Suprapubic skin (tissue), 4 donors: Measurements from ENCODE around the gene CAMK1D. TPM values are rescaled to one million over a fixed set of nuclear protein-coding genes. Genes with fewer than 3 reads are reported as not detected.
A peak's percentile ranks its signal among the peaks of the same experiment; 100 is the strongest.

Experiments used
- DNase-seq, 2 donors: peaks; one replicate each; pipeline ENCODE4 v3.0.0-alpha.2; 2019; ENCODE audit warnings: low spot score in 2 of 2
- H3K27ac ChIP-seq: fragments of 200-600 bp; sonication (generic); one replicate; pipeline ENCODE4 v1.5.1; 2019
- H3K27me3 ChIP-seq: fragments of 200-600 bp; sonication (generic); one replicate; pipeline ENCODE4 v1.5.1; 2019
- H3K36me3 ChIP-seq: fragments of 200-600 bp; sonication (generic); one replicate; pipeline ENCODE4 v1.5.1; 2019
- H3K4me1 ChIP-seq: fragments of 200-600 bp; sonication (generic); one replicate; pipeline ENCODE4 v1.5.1; 2019
- H3K4me3 ChIP-seq: fragments of 200-600 bp; sonication (generic); one replicate; pipeline ENCODE4 v1.5.1; 2019; ENCODE audit warnings: mild to moderate bottlenecking
- H3K9me3 ChIP-seq: fragments of 200-600 bp; sonication (generic); one replicate; pipeline ENCODE4 v1.5.1; 2019
- EP300 ChIP-seq: sonication (generic); formaldehyde crosslinking; IDR thresholded peaks from one replicate; pipeline ENCODE4 v1.6.1; 2017; ENCODE audit warnings: antibody characterized with exemption
- POLR2A ChIP-seq, 2 donors: fragments of 450-650 bp; IDR thresholded peaks; one replicate each; pipeline ENCODE4 v1.6.1; 2017; ENCODE audit warnings: antibody characterized with exemption in 2 of 2, mild to moderate bottlenecking in 2 of 2, moderate library complexity in 2 of 2
- POLR2AphosphoS5 ChIP-seq, 3 donors: sonication (generic); formaldehyde crosslinking; IDR thresholded peaks; one replicate each; pipeline ENCODE4 v1.6.1; 2017; ENCODE audit warnings: antibody characterized with exemption in 3 of 3
- WGBS: methylation state at CpG from one replicate; pipeline ENCODE4 v1.1.5; 2018; 5-methylcytosine and 5-hydroxymethylcytosine counted together
- total RNA-seq, 4 donors: library from RNA; depleted of rRNA; stranded (reverse); fragments of >200 nt; gene quantifications; one replicate each; pipeline ENCODE4 v1.1.0, GENCODE V29; 2016
- TF ChIP-seq, protein P1 (sequence below), 2 donors: fragments of 200-600 bp in 1 of 2; fragments of 450-650 bp in 1 of 2; sonication (generic) in 1 of 2; IDR thresholded peaks; one replicate each; pipeline ENCODE4 v1.5.1; 2016 to 2019; ENCODE audit warnings: antibody characterized with exemption in 2 of 2, mild to moderate bottlenecking in 1 of 2, moderate library complexity in 1 of 2

Gene CAMK1D
- total RNA-seq, 4 donors from 2014 or later = 26.4 to 31.3 (median 30.2) TPM

DNA sequence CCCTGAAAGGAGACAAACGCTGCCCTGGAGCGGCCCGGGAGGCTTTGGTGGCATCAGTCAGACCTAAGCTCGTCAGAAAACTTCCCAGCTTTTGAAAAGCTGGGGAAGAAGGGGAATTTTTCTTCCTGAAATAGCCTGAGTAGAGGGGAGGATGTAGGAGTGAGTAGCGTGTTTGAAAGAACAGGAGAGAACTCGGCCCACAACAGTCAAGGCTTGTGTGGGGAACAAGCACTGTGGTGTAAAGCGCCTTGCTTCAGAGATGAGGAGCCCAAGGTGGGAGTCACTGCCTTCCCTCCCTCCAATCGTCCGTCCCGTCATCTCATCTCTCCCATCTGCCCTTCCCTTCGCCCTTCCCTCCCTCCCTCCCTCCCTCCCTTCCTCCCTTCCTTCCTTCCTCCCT is 273.3 kb downstream of the CAMK1D start:
- DNase-seq = no peak
- Histone ChIP-seq H3K4me1 (peaks cover 4% of the 10 kb centered on the region), H3K27ac (no peak overlapping the region), H3K9me3 (no peaks in the 10 kb centered on the region), H3K36me3 (no peaks in the 10 kb centered on the region), H3K4me3 (no peak overlapping the region), H3K27me3 (no peaks in the 10 kb centered on the region)
- whole genome bisulfite sequencing = 90% methylated on average over 11 of the region's 11 CpGs
- TF ChIP-seq POLR2A (IDR thresholded peaks at IDR 0.05) (no peak), POLR2AphosphoS5 (IDR thresholded peaks at IDR 0.05) (no peak), EP300 (no peak)
- TF ChIP-seq, protein P1, sequence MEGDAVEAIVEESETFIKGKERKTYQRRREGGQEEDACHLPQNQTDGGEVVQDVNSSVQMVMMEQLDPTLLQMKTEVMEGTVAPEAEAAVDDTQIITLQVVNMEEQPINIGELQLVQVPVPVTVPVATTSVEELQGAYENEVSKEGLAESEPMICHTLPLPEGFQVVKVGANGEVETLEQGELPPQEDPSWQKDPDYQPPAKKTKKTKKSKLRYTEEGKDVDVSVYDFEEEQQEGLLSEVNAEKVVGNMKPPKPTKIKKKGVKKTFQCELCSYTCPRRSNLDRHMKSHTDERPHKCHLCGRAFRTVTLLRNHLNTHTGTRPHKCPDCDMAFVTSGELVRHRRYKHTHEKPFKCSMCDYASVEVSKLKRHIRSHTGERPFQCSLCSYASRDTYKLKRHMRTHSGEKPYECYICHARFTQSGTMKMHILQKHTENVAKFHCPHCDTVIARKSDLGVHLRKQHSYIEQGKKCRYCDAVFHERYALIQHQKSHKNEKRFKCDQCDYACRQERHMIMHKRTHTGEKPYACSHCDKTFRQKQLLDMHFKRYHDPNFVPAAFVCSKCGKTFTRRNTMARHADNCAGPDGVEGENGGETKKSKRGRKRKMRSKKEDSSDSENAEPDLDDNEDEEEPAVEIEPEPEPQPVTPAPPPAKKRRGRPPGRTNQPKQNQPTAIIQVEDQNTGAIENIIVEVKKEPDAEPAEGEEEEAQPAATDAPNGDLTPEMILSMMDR (IDR thresholded peaks at IDR 0.05) = no peak

DNA sequence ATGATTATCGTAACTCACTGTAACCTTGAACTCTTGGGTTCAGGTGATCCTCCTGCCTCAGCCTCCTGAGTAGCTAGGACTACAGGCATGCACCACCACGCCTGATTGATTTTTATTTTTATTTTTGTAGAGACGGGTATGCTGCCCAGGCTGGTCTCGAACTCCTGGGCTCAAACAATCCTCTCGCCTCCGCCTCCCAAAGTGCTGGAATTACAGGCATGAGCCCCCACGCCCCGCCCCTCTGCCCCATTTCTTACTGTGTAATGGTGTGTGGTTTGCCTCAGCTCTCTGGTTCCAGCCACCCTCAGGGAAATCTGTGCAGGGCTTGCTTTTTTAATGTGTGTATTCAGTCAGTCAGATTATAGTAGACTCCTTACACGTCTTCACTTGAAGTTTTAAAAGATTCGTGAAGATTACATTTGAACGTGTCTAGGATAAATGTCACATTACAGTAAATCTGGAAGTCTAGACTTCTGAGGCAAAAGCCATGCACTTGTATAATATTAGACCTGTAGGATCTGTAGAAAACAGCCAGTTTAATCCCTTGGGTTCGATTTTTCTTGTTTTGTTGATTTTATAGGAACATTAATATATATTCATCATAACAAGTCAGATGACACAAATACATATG is 276.2 kb downstream of the CAMK1D start:
- no peaks in the 10 kb centered on the region for H3K27me3 ChIP-seq
- no peaks in the 10 kb centered on the region for H3K9me3 ChIP-seq
- no peak for DNase-seq
- no peaks in the 10 kb centered on the region for H3K36me3 ChIP-seq
- no peak overlapping the region for H3K4me3 ChIP-seq
- no peak overlapping the region for H3K27ac ChIP-seq
- TF ChIP-seq EP300 = no peak
- no peak for TF ChIP-seq POLR2AphosphoS5 (IDR thresholded peaks at IDR 0.05)
- TF ChIP-seq POLR2A (IDR thresholded peaks at IDR 0.05) = no peak
- TF ChIP-seq, protein P1 (IDR thresholded peaks at IDR 0.05) = no peak
- WGBS = 84% methylated on average over 12 of the region's 12 CpGs
- H3K4me1 ChIP-seq = no peaks in the 10 kb centered on the region

DNA sequence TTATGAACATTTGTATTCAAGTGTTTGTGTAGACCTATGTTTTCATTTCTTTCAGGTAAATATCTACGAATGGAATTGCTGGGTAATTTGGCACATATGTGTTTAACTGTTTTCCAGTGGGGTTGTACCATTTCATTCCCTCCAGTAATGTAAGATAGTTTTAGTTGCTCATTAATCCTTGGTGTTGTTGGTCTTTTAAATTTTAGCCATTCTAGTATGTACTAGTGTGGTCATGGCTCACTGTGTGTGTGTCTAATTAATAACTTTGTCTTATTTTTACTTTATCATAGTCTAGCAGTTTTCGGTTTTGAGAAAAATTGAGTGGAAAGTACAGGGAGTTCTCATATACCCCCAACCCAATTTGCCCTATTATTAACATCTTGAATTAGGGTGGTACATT is 278.8 kb downstream of the CAMK1D start:
- no peak overlapping the region for H3K27ac ChIP-seq
- 94% methylated on average over 2 of the region's 2 CpGs for WGBS

DNA sequence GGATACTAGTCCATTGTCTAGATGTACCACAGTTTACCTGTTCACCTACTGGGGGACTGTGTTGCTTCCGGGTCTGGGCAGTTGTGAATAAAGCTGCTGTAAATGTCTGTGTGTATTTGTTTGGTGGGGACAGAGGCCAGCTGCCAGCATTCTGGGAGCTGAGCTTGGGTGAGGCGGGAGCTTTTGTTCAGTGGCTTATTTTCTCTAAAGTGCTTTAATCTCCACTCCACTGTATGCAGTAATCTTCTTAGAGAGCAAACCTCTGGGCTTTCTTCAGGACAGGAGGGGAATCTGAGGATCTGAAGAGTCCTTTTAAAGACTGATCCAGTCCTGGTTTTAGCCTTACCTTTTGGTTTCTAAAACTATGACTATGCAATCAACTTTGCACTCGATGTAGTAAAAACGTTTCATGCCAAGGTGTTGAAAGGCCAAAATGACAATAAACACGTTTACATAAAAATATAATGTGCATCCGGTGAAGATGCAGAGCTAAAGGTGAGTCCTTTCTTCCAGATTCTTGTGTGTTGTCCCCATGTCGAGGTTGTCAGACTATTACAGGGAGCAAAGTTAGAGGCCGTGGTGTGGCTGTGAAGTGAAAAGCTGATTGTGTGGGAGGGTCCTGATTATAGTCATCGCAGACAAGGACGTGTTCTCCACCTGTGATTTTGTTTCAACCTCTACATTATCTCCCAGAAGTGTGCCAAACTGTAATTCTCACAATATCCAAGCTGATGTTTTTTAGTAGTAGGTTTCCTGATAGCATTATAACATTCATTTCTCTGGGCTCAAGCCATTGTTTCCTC is 279.8 kb downstream of the CAMK1D start:
- Histone ChIP-seq H3K4me3 (no peak overlapping the region), H3K9me3 (no peaks in the 10 kb centered on the region), H3K4me1 (no peaks in the 10 kb centered on the region), H3K27me3 (no peaks in the 10 kb centered on the region), H3K36me3 (no peaks in the 10 kb centered on the region), H3K27ac (no peak overlapping the region)
- WGBS = 45% methylated on average over 10 of the region's 10 CpGs
- no peak for TF ChIP-seq POLR2A (IDR thresholded peaks at IDR 0.05)
- TF ChIP-seq, protein P1 (IDR thresholded peaks at IDR 0.05) = no peak
- no peak for TF ChIP-seq POLR2AphosphoS5 (IDR thresholded peaks at IDR 0.05)
- no peak for TF ChIP-seq EP300
- peak in 1 of 2 donors; percentile 35 for DNase-seq

More for the DNA sequence above, 278.8 kb downstream of the CAMK1D start:
- Histone ChIP-seq H3K4me1 (no peaks in the 10 kb centered on the region), H3K9me3 (no peaks in the 10 kb centered on the region), H3K36me3 (no peaks in the 10 kb centered on the region), H3K27me3 (no peaks in the 10 kb centered on the region), H3K4me3 (no peak overlapping the region)
- TF ChIP-seq POLR2AphosphoS5 (IDR thresholded peaks at IDR 0.05) (no peak), POLR2A (IDR thresholded peaks at IDR 0.05) (no peak), EP300 (no peak)
- TF ChIP-seq, protein P1 (IDR thresholded peaks at IDR 0.05) = no peak
- DNase-seq = no peak

DNA sequence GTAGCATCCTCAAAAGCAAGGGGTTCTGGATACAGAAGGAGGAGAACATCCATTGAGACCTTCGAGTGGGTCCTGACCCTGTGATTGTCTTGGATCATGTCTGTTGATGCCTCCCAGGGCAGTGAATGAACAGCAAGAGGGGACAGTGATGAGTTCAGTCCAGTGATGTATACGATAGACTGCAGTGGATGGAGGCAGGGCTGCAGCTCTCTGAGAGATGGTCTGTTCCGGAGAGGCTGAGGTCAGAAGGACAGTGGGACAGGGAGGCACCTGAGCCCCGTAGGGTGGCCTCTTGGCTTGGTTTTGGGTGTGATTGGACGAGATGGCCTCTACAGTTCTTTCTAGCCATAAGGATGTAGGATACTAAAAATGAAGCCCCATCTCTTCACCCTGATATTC is 280.4 kb downstream of the CAMK1D start:
- Histone ChIP-seq H3K9me3 (no peaks in the 10 kb centered on the region), H3K36me3 (no peaks in the 10 kb centered on the region), H3K27ac (no peak overlapping the region), H3K4me1 (no peaks in the 10 kb centered on the region), H3K4me3 (no peak overlapping the region), H3K27me3 (no peaks in the 10 kb centered on the region)
- 85% methylated on average over 5 of the region's 5 CpGs for WGBS
- TF ChIP-seq, protein P1 (IDR thresholded peaks at IDR 0.05) = no peak
- TF ChIP-seq POLR2AphosphoS5 (IDR thresholded peaks at IDR 0.05) = no peak
- no peak for TF ChIP-seq POLR2A (IDR thresholded peaks at IDR 0.05)
- no peak for TF ChIP-seq EP300
- peak in 1 of 2 donors; percentile 38 for DNase-seq
